Ascending aorta (tissue), 2 donors: ENCODE measurements around the gene FURIN. TPM values are rescaled to one million over a fixed set of nuclear protein-coding genes. Genes with fewer than 3 reads are reported as not detected.
"Not testable (repeated sequence)": the region's sequence is repeated elsewhere in the genome, so short reads cannot be mapped to it uniquely, and the experiment has no call there.

Experiments used
- DNase-seq, 2 donors: peaks; one replicate each; pipeline ENCODE4 v3.0.0-alpha.2; 2019; ENCODE audit warnings: low spot score in 2 of 2
- H3K27ac ChIP-seq, 2 donors: fragments of 200-600 bp; sonication (generic); one replicate each; pipeline ENCODE4 v1.5.1; 2016 to 2017; ENCODE audit warnings: mild to moderate bottlenecking in 1 of 2
- H3K27me3 ChIP-seq: fragments of 200-600 bp; sonication (generic); one replicate; pipeline ENCODE4 v1.5.1; 2017
- H3K36me3 ChIP-seq, 2 donors: fragments of 200-600 bp; sonication (generic); one replicate each; pipeline ENCODE4 v1.5.1; 2016
- H3K4me1 ChIP-seq, 2 donors: fragments of 200-600 bp; sonication (generic); one replicate each; pipeline ENCODE4 v1.5.1; 2016 to 2017; ENCODE audit warnings: mild to moderate bottlenecking in 1 of 2
- H3K4me3 ChIP-seq, 2 donors: fragments of 200-600 bp; sonication (generic); one replicate each; pipeline ENCODE4 v1.5.1; 2016 to 2017; ENCODE audit warnings: mild to moderate bottlenecking in 1 of 2
- H3K9me3 ChIP-seq, 2 donors: fragments of 200-600 bp; sonication (generic); one replicate each; pipeline ENCODE4 v1.5.1; 2016
- intact Hi-C: fragments of 100-400 bp; cut with DNase I; formaldehyde crosslinking; loops from one replicate; pipeline ENCODE4 v1.15.1; 2023
- total RNA-seq: library from RNA; depleted of rRNA; stranded (reverse); fragments of >200 nt; gene quantifications from one replicate; pipeline ENCODE4 v1.1.0, GENCODE V29; 2016
- TF ChIP-seq, protein P1 (sequence below), 3 experiments: fragments of 200-600 bp in 2 of 3; fragments of 450-650 bp in 1 of 3; sonication (generic) in 2 of 3; IDR thresholded peaks; one replicate each; pipeline ENCODE4 v1.5.1; 2016 to 2019; ENCODE audit warnings: antibody characterized with exemption in 3 of 3, mild to moderate bottlenecking in 1 of 3, moderate library complexity in 1 of 3

FURIN gene
- total RNA-seq, 1 donor from 2014 or later: 86.3 TPM

DNA sequence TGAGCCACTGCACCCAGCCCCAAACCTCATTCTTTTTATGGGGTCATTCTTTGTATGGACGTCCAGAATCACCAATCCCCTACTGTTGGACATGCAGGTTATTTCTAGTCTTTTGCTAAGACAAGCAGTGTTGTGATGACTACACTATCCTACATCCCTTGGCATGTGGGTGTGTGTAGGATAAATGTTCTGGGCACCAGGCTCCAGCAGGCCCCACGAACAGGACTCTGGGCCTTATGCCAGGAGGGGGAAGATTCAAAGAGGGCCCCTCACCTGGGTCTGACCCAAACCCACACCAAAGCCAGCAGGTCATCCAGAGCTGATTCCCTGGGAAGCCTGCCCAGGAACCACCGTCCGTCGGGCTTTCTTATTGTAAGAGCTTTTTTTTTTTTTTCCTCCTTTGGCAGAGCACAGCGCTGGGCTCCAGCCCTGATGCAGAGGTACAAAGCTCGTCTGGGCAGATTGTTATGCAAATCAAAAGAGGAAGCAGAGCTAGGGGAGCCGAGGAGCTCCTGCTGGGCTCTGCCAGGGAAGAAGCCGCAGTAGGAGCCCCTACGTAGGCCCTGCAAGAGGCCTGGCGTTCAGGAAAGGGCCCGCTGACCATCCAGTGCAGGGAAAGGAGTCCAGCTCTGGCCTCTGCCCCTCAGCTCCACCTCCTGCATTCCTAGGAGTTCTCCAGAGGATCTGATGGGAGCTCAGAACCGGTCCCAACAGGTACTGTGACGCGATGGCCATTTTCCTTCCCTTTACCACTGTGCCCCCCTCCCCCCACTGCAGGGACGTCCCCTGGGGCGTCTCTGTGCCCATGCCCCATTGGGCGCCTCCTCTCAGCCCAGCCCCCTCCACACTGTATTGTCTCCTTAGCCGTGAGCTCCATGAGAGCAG, 29.0 kb upstream of the FURIN start:
- TF ChIP-seq, protein P1, sequence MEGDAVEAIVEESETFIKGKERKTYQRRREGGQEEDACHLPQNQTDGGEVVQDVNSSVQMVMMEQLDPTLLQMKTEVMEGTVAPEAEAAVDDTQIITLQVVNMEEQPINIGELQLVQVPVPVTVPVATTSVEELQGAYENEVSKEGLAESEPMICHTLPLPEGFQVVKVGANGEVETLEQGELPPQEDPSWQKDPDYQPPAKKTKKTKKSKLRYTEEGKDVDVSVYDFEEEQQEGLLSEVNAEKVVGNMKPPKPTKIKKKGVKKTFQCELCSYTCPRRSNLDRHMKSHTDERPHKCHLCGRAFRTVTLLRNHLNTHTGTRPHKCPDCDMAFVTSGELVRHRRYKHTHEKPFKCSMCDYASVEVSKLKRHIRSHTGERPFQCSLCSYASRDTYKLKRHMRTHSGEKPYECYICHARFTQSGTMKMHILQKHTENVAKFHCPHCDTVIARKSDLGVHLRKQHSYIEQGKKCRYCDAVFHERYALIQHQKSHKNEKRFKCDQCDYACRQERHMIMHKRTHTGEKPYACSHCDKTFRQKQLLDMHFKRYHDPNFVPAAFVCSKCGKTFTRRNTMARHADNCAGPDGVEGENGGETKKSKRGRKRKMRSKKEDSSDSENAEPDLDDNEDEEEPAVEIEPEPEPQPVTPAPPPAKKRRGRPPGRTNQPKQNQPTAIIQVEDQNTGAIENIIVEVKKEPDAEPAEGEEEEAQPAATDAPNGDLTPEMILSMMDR (IDR thresholded peaks at IDR 0.05): no peak
- intact Hi-C loops: no loop called here
- Histone ChIP-seq H3K4me1 (no peaks in the 10 kb centered on the region), H3K4me3 (no peak overlapping the region), H3K27me3 (no peaks in the 10 kb centered on the region), H3K9me3 (no peaks in the 10 kb centered on the region), H3K36me3 (no peaks in the 10 kb centered on the region), H3K27ac (no peak overlapping the region)
- no peak for DNase-seq

DNA sequence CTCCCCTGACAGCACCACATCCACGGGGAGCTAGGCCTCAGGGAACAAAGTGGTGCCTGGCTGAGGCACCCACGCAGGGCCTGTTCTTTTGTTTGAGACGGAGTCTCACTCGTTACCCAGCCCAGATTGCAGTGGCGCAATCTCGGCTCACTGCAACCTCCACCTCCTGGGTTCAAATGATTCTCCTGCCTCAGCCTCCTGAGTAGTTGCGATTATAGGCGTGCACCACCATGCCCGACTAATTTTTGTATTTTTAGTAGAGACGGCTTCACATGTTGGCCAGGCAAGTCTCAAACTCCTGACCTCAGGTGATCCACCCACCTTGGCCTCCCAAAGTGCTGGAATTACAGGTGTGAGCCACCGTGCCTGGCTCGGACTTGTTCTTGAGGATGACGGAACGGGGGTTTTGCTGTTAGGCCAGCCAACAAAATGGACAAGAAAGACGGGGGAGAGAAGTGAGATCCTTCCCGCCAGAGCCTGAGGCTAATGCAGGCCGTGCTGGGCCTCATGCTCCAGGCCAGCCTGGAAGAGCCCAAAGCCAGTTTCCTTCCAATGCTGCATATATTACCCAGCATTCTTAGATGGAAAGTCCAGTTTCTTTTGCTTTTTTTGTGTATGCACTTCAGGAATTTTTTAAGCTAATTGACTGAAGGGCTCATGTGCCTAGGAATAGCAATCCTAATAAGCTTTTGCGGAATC, 28.1 kb upstream of the FURIN start:
- Histone ChIP-seq H3K9me3 (no peaks in the 10 kb centered on the region), H3K27ac (no peak overlapping the region), H3K4me3 (no peak overlapping the region), H3K4me1 (no peaks in the 10 kb centered on the region), H3K36me3 (no peaks in the 10 kb centered on the region), H3K27me3 (no peaks in the 10 kb centered on the region)
- no peak for DNase-seq
- intact Hi-C loops: no loop called here
- TF ChIP-seq, protein P1 (IDR thresholded peaks at IDR 0.05): no peak

DNA sequence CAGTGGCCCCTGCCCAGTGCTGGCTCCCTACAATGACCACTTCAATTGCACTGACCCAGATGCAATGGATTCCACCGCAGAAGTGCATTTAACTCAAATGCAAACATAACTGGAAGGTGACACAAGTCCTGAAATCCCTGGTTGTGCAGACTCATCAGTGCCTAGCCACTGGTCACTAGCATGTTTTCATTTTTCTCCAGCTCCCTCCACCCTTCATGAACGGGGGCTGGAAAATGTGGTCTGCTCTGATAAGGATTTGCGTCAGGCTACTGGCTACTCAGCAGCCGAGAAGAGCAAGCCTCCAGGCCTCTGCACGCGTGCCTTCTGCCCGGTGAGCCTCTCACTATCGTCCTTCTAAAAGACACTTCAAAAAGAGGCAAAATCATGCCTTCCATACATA, 27.4 kb upstream of the FURIN start:
- no peak for DNase-seq
- H3K9me3 ChIP-seq: no peaks in the 10 kb centered on the region
- H3K36me3 ChIP-seq: no peaks in the 10 kb centered on the region
- TF ChIP-seq, protein P1 (IDR thresholded peaks at IDR 0.05): no peak
- no peak overlapping the region for H3K27ac ChIP-seq
- intact Hi-C loops: no loop called here
- no peaks in the 10 kb centered on the region for H3K4me1 ChIP-seq
- no peaks in the 10 kb centered on the region for H3K27me3 ChIP-seq
- H3K4me3 ChIP-seq: no peak overlapping the region

DNA sequence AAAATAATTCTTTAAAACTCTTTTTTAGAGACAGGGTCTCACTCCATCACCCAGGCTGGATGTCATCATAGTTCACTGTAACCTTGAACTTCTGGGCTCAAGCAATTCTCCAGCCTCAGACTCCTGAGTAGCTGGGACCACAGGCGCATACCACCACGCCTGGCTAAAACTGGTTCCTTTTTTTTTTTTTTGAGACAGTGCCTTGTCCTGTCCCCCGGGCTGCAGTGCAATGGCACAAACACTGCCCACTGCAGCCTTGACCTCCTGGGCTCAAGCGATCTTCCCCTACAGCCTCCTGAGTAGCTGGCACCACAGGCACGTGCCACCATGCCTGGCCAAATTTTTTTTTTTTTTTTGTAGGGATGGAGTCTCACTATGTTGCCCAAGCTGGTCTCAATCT, 23.7 kb upstream of the FURIN start:
- TF ChIP-seq, protein P1 (IDR thresholded peaks at IDR 0.05): no peak
- intact Hi-C loops: no loop called here
- Histone ChIP-seq H3K27ac (no peak overlapping the region), H3K4me1 (no peaks in the 10 kb centered on the region), H3K27me3 (no peaks in the 10 kb centered on the region), H3K4me3 (no peak overlapping the region), H3K36me3 (no peaks in the 10 kb centered on the region), H3K9me3 (no peaks in the 10 kb centered on the region)
- DNase-seq: no peak

DNA sequence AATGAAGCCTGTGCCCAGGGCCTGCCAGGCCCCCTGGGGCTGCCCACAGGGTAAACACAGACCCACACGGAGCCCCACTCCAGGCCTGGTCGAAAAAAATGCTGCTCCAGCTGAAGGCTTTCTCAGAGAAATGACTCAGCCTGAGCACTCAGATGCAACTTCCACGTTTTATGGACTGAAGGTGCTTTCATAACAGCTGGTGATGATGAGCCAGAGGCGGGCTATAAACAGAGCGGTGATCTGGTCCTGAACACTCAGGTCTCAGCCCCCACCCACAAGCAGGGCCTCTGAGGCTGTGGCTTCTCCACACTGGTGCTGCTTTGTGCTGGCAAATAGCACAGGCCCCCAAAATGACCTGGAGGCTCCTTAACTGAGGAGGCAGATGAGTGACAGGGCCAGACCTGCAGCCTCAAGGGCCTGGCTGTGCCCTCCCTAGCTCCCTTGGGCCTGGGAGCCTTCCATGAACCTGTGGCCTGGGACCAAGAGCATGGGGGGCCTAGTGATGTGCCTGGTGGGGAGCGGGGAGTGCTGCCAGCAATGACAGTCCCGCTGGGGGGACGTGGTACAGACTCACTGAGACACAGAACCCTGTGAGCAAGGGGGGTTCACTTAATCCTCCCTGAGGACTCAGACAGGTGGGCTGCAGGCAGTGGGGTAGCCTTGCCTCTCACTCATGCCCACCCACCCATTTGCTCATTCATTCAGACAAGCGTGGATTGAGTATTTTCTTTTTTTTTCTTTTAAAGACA, 23.0 kb upstream of the FURIN start:
- Histone ChIP-seq H3K27ac (no peak overlapping the region), H3K9me3 (no peaks in the 10 kb centered on the region), H3K4me3 (no peak overlapping the region), H3K27me3 (no peaks in the 10 kb centered on the region), H3K4me1 (no peaks in the 10 kb centered on the region), H3K36me3 (no peaks in the 10 kb centered on the region)
- DNase-seq: no peak
- TF ChIP-seq, protein P1 (IDR thresholded peaks at IDR 0.05): no peak
- intact Hi-C loops: no loop called here

DNA sequence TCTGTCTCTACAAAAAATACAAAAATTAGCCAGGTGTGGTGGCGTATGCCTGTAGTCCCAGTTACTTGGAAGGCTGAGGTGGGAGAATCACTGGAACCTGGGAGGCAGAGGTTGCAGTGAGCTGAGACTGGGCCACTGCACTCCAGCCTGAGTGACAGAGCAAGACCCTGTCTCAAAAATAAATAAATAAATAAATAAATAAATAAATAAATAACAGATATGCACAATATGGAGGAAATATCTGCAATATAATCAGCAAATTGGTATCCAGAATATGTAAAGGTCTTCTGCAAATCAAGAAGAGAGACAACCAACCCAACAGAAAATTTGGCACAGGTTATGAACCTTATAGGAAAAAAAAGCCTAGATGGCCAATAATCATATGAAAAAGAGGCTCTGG, 19.0 kb upstream of the FURIN start:
- DNase-seq, H3K4me1 ChIP-seq, H3K27me3 ChIP-seq, H3K36me3 ChIP-seq, H3K4me3 ChIP-seq, intact Hi-C loops, H3K9me3 ChIP-seq, H3K27ac ChIP-seq: not testable (repeated sequence)
